HEK293 (cell line): ENCODE results near the gene NAT14.

Experiments used
- CTCF ChIA-PET: fragments of 350-600 bp; formaldehyde crosslinking; extraction: SDS; loops from one replicate; lab custom pipeline; 2021; ENCODE audit warnings: antibody characterized with exemption; lab: Yijun Ruan, JAX
- POLR2A ChIA-PET: fragments of 300-600 bp; formaldehyde crosslinking; extraction: SDS; loops from one replicate; lab custom pipeline; 2020; ENCODE audit warnings: antibody characterized with exemption, inconsistent platforms; lab: Yijun Ruan, JAX
- H3K27ac ChIP-seq: fragments of 200-500 bp; sonication (Bioruptor generic); 2 replicates; pipeline ENCODE4 v1.5.1; 2014; ENCODE audit warnings: low read depth, low read length, control low read depth, inconsistent platforms; ENCODE audit errors: extremely low read depth
- H3K36me3 ChIP-seq, 2 experiments: fragments of 200-500 bp in 1 of 2; sonication (Bioruptor generic) in 1 of 2; 1 replicate in 1 of 2; 2 replicates in 1 of 2; pipeline ENCODE4 v1.5.1; 2014 to 2017; ENCODE audit warnings: inconsistent platforms in 2 of 2, low read length in 2 of 2; ENCODE audit not compliant: control insufficient read depth in 2 of 2, insufficient read depth in 1 of 2
- H3K4me1 ChIP-seq: fragments of 200-500 bp; sonication (Bioruptor generic); 2 replicates; pipeline ENCODE4 v1.5.1; 2014; ENCODE audit warnings: mild to moderate bottlenecking, low read length, inconsistent platforms; ENCODE audit not compliant: control insufficient read depth, insufficient read depth
- H3K4me3 ChIP-seq: 2 replicates; pipeline ENCODE4 v1.5.1; 2011; ENCODE audit warnings: low read depth, mild to moderate bottlenecking, control low read depth, low read length, moderate library complexity
- H3K9me3 ChIP-seq: fragments of 200-500 bp; sonication (Bioruptor generic); 2 replicates; pipeline ENCODE4 v1.5.1; 2014; ENCODE audit warnings: low read depth, low read length, inconsistent platforms; ENCODE audit not compliant: control insufficient read depth, insufficient read depth
- HOXA7 ChIP-seq: sonication (generic); formaldehyde crosslinking; IDR thresholded peaks from 2 replicates; pipeline ENCODE4 v1.8.1; 2022; ENCODE audit warnings: missing genetic modification reagents, borderline replicate concordance
- KLF7 ChIP-seq: fragments of 450-650 bp; formaldehyde crosslinking; IDR thresholded peaks from 2 replicates; pipeline ENCODE4 v1.5.1; 2016; ENCODE audit warnings: missing biosample characterization, missing genetic modification characterization, borderline replicate concordance
- MZF1 ChIP-seq: fragments of 450-650 bp; formaldehyde crosslinking; IDR thresholded peaks from 2 replicates; pipeline ENCODE4 v1.5.1; 2017; ENCODE audit warnings: missing biosample characterization, missing genetic modification characterization, borderline replicate concordance
- REPIN1 ChIP-seq: fragments of 450-650 bp; formaldehyde crosslinking; IDR thresholded peaks from 2 replicates; pipeline ENCODE4 v1.5.1; 2017; ENCODE audit warnings: missing biosample characterization, missing genetic modification characterization, low read depth
- SP7 ChIP-seq: fragments of 450-650 bp; formaldehyde crosslinking; IDR thresholded peaks from 2 replicates; pipeline ENCODE4 v1.5.1; 2016; ENCODE audit warnings: missing biosample characterization, missing genetic modification characterization
- TRIM28 ChIP-seq: IDR thresholded peaks from 2 replicates; pipeline ENCODE4 v1.6.1; 2011; ENCODE audit warnings: low read length, control low read depth, borderline replicate concordance
- ZBTB21 ChIP-seq: fragments of 450-650 bp; formaldehyde crosslinking; IDR thresholded peaks from 2 replicates; pipeline ENCODE4 v1.5.1; 2017; ENCODE audit warnings: missing biosample characterization, missing genetic modification characterization
- ZBTB48 ChIP-seq: fragments of 450-650 bp; formaldehyde crosslinking; IDR thresholded peaks from 2 replicates; pipeline ENCODE4 v1.5.1; 2016; ENCODE audit warnings: missing biosample characterization, missing genetic modification characterization
- ZFP69B ChIP-seq: fragments of 450-650 bp; formaldehyde crosslinking; IDR thresholded peaks from 2 replicates; pipeline ENCODE4 v1.5.1; 2016; ENCODE audit warnings: missing biosample characterization, missing genetic modification characterization
- ZNF175 ChIP-seq: fragments of 450-650 bp; formaldehyde crosslinking; IDR thresholded peaks from 2 replicates; pipeline ENCODE4 v1.5.1; 2016; ENCODE audit warnings: missing biosample characterization, missing genetic modification characterization
- ZNF266 ChIP-seq: fragments of 450-650 bp; formaldehyde crosslinking; IDR thresholded peaks from 2 replicates; pipeline ENCODE4 v1.5.1; 2016; ENCODE audit warnings: missing biosample characterization, missing genetic modification characterization, low read depth
- ZNF311 ChIP-seq: fragments of 450-650 bp; formaldehyde crosslinking; IDR thresholded peaks from 2 replicates; pipeline ENCODE4 v1.5.1; 2017; ENCODE audit warnings: missing biosample characterization, missing genetic modification characterization, borderline replicate concordance
- ZNF341 ChIP-seq: fragments of 450-650 bp; formaldehyde crosslinking; IDR thresholded peaks from 2 replicates; pipeline ENCODE4; 2016; ENCODE audit warnings: low read depth, missing biosample characterization, missing genetic modification characterization
- ZNF366 ChIP-seq: fragments of 450-650 bp; formaldehyde crosslinking; conservative IDR thresholded peaks from 2 replicates; pipeline ENCODE4 v1.5.1; 2016; ENCODE audit warnings: missing biosample characterization, missing genetic modification characterization
- ZNF391 ChIP-seq: fragments of 450-650 bp; formaldehyde crosslinking; IDR thresholded peaks from 2 replicates; pipeline ENCODE4 v1.5.1; 2016; ENCODE audit warnings: low read depth, missing biosample characterization, missing genetic modification characterization, borderline replicate concordance
- ZNF510 ChIP-seq: fragments of 450-650 bp; formaldehyde crosslinking; IDR thresholded peaks from 2 replicates; pipeline ENCODE4 v1.5.1; 2018; ENCODE audit warnings: mild to moderate bottlenecking, missing genetic modification characterization, missing biosample characterization; ENCODE audit not compliant: insufficient replicate concordance
- ZNF514 ChIP-seq: fragments of 450-650 bp; formaldehyde crosslinking; IDR thresholded peaks from 2 replicates; pipeline ENCODE4 v1.5.1; 2016; ENCODE audit warnings: missing biosample characterization, missing genetic modification characterization
- ZNF544 ChIP-seq: fragments of 450-650 bp; formaldehyde crosslinking; IDR thresholded peaks from 2 replicates; pipeline ENCODE4 v1.5.0; 2017; ENCODE audit warnings: missing biosample characterization, missing genetic modification characterization
- ZNF548 ChIP-seq: fragments of 450-650 bp; formaldehyde crosslinking; IDR thresholded peaks from 2 replicates; pipeline ENCODE4 v1.5.1; 2016; ENCODE audit warnings: missing biosample characterization, missing genetic modification characterization
- ZNF555 ChIP-seq: fragments of 450-650 bp; formaldehyde crosslinking; conservative IDR thresholded peaks from 2 replicates; pipeline ENCODE4 v1.5.1; 2017; ENCODE audit warnings: missing biosample characterization, mild to moderate bottlenecking, missing genetic modification characterization, inconsistent platforms
- ZNF558 ChIP-seq: fragments of 450-650 bp; formaldehyde crosslinking; IDR thresholded peaks from 2 replicates; pipeline ENCODE4 v1.5.1; 2016; ENCODE audit warnings: missing biosample characterization, missing genetic modification characterization
- ZNF561 ChIP-seq: fragments of 450-650 bp; IDR thresholded peaks from 2 replicates; pipeline ENCODE4 v1.5.1; 2018; ENCODE audit warnings: missing biosample characterization, missing genetic modification characterization, borderline replicate concordance
- ZNF596 ChIP-seq: fragments of 450-650 bp; IDR thresholded peaks from 2 replicates; pipeline ENCODE4 v1.5.0; 2018; ENCODE audit warnings: missing biosample characterization, mild to moderate bottlenecking, missing genetic modification characterization, moderate library complexity
- TF ChIP-seq, protein P1 (sequence below): fragments of 450-650 bp; formaldehyde crosslinking; IDR thresholded peaks from 2 replicates; pipeline ENCODE4 v1.5.1; 2016; ENCODE audit warnings: missing biosample characterization, missing genetic modification characterization
- TF ChIP-seq, protein P2 (sequence below): fragments of 450-650 bp; formaldehyde crosslinking; IDR thresholded peaks from 2 replicates; pipeline ENCODE4 v1.5.1; 2016; ENCODE audit warnings: missing biosample characterization, missing genetic modification characterization

The NAT14 gene

DNA sequence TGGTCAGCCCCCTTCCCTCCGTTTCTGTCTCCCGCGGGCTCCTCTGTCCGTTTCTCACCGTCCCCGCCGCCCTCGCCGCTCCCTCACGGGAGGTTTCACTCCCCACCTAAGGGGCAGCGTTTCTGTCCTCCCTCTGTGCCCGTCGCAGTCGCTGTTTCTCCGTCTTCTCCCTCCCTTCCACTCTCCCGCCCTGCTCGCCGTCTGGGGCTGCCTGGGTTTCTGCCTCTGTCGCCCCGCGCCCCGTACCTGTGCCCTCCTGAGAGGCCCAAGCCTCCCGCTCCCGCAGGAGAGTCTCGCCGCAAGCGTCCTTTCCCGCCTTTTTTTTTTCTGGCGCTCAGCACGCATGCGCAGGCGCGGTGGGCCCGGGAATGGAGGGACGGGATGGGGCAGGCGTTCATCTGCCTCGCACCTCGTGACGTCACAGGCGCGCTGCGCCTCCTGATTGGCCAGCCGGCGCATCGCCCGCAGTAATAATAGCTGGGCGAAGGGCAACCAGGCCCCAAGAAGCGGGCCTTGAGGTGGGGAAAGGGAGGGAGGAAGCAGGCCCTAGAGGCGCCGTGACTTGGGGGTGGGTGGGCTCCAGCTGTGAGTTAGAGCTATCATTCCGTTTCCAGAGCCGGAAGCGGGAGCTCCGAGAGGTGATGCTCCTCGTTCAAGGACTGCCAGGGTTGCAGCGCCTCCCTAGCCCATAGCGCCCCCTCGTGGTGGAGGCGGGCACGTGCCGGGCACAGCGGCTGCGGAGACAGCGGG is 18.7 kb downstream of the NAT14 start (continued):
- TF ChIP-seq, protein P1, sequence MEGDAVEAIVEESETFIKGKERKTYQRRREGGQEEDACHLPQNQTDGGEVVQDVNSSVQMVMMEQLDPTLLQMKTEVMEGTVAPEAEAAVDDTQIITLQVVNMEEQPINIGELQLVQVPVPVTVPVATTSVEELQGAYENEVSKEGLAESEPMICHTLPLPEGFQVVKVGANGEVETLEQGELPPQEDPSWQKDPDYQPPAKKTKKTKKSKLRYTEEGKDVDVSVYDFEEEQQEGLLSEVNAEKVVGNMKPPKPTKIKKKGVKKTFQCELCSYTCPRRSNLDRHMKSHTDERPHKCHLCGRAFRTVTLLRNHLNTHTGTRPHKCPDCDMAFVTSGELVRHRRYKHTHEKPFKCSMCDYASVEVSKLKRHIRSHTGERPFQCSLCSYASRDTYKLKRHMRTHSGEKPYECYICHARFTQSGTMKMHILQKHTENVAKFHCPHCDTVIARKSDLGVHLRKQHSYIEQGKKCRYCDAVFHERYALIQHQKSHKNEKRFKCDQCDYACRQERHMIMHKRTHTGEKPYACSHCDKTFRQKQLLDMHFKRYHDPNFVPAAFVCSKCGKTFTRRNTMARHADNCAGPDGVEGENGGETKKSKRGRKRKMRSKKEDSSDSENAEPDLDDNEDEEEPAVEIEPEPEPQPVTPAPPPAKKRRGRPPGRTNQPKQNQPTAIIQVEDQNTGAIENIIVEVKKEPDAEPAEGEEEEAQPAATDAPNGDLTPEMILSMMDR (tag by site-specific recombination): peak; percentile 97
- TF ChIP-seq ZNF311 (tag by site-specific recombination) (0 out of 2 replicates have a peak, but pooled peaks have one; percentile 74), ZNF514 (no peak), ZBTB21 (tag by site-specific recombination) (peak; percentile 82), MZF1 (tag by site-specific recombination) (no peak; the same call in 1 of the 2 replicates), ZFP69B (tag by site-specific recombination) (peak; percentile 99), ZNF555 (tag by site-specific recombination) (no peak), ZNF341 (tag by site-specific recombination) (0 out of 2 replicates have a peak, but pooled peaks have one; percentile 16)

DNA sequence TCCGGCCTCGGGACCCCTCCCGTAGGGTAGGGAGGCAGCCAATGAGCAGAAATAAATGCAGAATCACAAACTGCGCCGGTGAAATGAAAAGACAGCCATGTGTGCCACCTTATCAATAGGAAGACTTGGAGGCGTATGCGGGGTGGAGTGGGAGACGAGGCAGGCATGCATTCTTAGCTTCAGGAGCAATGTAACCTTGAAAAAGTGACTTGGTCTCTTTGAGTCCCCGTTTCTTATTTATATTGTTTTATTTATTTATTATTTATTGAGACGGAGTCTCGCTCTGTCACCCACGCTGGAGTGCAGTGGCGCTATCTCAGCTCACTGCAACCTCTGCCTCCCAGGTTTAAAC is 19.2 kb downstream of the NAT14 start:
- TF ChIP-seq ZNF561: 0 out of 2 replicates have a peak, but pooled peaks have one; percentile 12
- TF ChIP-seq SP7 (tag by site-specific recombination): 0 out of 2 replicates have a peak, but pooled peaks have one; percentile 4
- TF ChIP-seq ZFP69B (tag by site-specific recombination): no peak
- Histone ChIP-seq H3K36me3 (no peaks in the 10 kb centered on the region), H3K9me3 (no peaks in the 10 kb centered on the region), H3K4me1 (no peaks in the 10 kb centered on the region), H3K27ac (no peak overlapping the region), H3K4me3 (no peak overlapping the region)
- ChIA-PET POLR2A (interaction anchor here (0.6 to 1.9 kb wide), 17 partner anchors 17 to 387 kb away, joined by 3 to 16 read pairs (median 5); partner anchors contain the start of genes FIZ1, ISOC2, NAT14 and PPP1R12C), CTCF (interaction anchor here (0.5 to 12.1 kb wide), 75 partner anchors 9 to 1070 kb away, joined by 3 to 152 read pairs (median 5); partner anchors contain the start of genes CCDC106, ISOC2, NAT14 and U2AF2)

DNA sequence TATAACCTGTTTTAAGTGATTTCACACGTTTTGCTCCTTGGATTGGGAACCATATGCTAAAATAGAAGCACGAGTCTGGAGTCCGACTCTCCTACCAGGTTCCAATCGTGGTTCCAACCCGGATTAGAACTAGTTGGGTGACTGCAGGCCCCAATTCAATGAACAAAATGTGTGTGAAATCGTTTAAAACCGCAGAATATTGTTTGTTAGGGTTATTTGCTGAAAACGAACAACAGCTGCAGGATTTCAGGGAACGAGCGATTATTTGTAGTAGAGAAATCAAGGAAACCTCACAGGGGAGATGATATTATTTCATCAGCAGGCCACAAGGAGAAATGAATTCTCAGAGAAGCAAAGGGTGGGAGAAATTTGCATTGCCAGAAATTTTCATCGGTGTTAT is 20.0 kb downstream of the NAT14 start:
- H3K36me3 ChIP-seq: no peaks in the 10 kb centered on the region; a peak in 1 of 3 replicates
- CTCF ChIA-PET: interaction anchor here (0.7 to 12.1 kb wide), 38 partner anchors 9 to 1025 kb away, joined by 3 to 152 read pairs (median 5); partner anchors contain the start of genes ISOC2, NAT14, ZNF579 and ZNF628
- POLR2A ChIA-PET: interaction anchor here (1.5 to 1.9 kb wide), 3 partner anchors 43 to 98 kb away, joined by 5 to 16 read pairs (median 8); partner anchors contain the start of genes FIZ1, ISOC2, UBE2S and ZNF524
- H3K27ac ChIP-seq: no peak overlapping the region
- H3K4me1 ChIP-seq: no peaks in the 10 kb centered on the region
- no peaks in the 10 kb centered on the region for H3K9me3 ChIP-seq
- TF ChIP-seq ZNF548 (tag by site-specific recombination): no peak
- TF ChIP-seq ZNF510 (tag by site-specific recombination): no peak
- no peak for TF ChIP-seq ZNF596 (tag by site-specific recombination)
- TF ChIP-seq REPIN1 (tag by site-specific recombination): no peak
- no peak for TF ChIP-seq ZNF266 (tag by site-specific recombination)
- H3K4me3 ChIP-seq: no peak overlapping the region

DNA sequence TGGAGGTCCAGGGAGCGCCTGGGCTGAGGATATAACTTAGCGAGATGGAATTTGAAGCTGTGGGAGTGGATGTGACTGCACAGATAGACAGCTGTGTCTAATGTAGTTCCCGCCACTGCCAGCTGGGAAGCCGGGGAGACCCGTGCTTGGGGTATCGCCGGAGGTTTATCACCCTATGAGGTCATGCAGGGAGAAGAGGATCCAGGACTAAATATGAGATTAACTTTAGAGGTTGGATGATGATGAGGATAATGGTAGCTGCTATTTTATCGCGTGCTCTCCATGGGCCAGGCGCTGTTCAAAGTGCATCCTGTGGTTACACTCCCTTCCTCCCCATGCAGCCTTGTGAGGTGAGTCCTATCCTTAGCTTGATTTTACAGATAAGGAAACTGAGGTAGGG is 23.1 kb downstream of the NAT14 start:
- ChIA-PET CTCF (interaction anchor here (0.6 to 12.1 kb wide), 5 partner anchors 8 to 99 kb away, joined by 3 to 152 read pairs (median 5); partner anchors contain the start of gene ZNF628), POLR2A (interaction anchor here (0.7 to 1.2 kb wide), 3 partner anchors 98 to 117 kb away, joined by 3 to 5 read pairs (median 3); partner anchors contain the start of gene UBE2S)
- H3K27ac ChIP-seq: no peak overlapping the region
- TF ChIP-seq ZNF391 (tag by site-specific recombination): no peak
- no peak for TF ChIP-seq ZNF175 (tag by site-specific recombination)
- no peak for TF ChIP-seq HOXA7
- no peak for TF ChIP-seq ZNF544 (tag by site-specific recombination)
- no peak for TF ChIP-seq ZNF558
- TF ChIP-seq, protein P2, sequence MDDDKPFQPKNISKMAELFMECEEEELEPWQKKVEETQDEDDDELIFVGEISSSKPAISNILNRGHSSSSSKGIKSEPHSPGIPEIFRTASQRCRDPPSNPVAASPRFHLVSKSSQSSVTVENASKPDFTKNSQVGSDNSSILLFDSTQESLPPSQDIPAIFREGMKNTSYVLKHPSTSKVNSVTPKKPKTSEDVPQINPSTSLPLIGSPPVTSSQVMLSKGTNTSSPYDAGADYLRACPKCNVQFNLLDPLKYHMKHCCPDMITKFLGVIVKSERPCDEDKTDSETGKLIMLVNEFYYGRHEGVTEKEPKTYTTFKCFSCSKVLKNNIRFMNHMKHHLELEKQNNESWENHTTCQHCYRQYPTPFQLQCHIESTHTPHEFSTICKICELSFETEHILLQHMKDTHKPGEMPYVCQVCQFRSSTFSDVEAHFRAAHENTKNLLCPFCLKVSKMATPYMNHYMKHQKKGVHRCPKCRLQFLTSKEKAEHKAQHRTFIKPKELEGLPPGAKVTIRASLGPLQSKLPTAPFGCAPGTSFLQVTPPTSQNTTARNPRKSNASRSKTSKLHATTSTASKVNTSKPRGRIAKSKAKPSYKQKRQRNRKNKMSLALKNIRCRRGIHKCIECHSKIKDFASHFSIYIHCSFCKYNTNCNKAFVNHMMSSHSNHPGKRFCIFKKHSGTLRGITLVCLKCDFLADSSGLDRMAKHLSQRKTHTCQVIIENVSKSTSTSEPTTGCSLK (tag by site-specific recombination): no peak
- no peak for TF ChIP-seq KLF7 (tag by site-specific recombination)
- no peak for TF ChIP-seq ZNF366
- TF ChIP-seq ZBTB48 (tag by site-specific recombination): no peak
- no peak for TF ChIP-seq TRIM28

More for the DNA sequence above, 23.1 kb downstream of the NAT14 start:
- no peaks in the 10 kb centered on the region for H3K9me3 ChIP-seq
- H3K4me1 ChIP-seq: no peaks in the 10 kb centered on the region
- no peak overlapping the region for H3K4me3 ChIP-seq
- H3K36me3 ChIP-seq: no peaks in the 10 kb centered on the region; a peak in 1 of 3 replicates
